Uterus (tissue), 2 donors: ENCODE measurements around the gene HSPBAP1.

Experiments
- POLR2A ChIP-seq, 2 donors: fragments of 450-650 bp; IDR thresholded peaks; one replicate each; pipeline ENCODE4 v1.6.1; 2016; ENCODE audit warnings: antibody characterized with exemption in 2 of 2, mild to moderate bottlenecking in 1 of 2, moderate library complexity in 1 of 2
- TF ChIP-seq, protein P1 (sequence below), 4 experiments: fragments of 200-600 bp in 2 of 4; fragments of 450-650 bp in 2 of 4; sonication (generic) in 2 of 4; IDR thresholded peaks; one replicate each; pipeline ENCODE4 v1.5.1; 2016 to 2019; ENCODE audit warnings: antibody characterized with exemption in 4 of 4, mild to moderate bottlenecking in 2 of 4, moderate library complexity in 1 of 4

GRCh38 chr3:122800031-122800430 lies 6.4 kb upstream of the HSPBAP1 start:
- TF ChIP-seq, protein P1, sequence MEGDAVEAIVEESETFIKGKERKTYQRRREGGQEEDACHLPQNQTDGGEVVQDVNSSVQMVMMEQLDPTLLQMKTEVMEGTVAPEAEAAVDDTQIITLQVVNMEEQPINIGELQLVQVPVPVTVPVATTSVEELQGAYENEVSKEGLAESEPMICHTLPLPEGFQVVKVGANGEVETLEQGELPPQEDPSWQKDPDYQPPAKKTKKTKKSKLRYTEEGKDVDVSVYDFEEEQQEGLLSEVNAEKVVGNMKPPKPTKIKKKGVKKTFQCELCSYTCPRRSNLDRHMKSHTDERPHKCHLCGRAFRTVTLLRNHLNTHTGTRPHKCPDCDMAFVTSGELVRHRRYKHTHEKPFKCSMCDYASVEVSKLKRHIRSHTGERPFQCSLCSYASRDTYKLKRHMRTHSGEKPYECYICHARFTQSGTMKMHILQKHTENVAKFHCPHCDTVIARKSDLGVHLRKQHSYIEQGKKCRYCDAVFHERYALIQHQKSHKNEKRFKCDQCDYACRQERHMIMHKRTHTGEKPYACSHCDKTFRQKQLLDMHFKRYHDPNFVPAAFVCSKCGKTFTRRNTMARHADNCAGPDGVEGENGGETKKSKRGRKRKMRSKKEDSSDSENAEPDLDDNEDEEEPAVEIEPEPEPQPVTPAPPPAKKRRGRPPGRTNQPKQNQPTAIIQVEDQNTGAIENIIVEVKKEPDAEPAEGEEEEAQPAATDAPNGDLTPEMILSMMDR (IDR thresholded peaks at IDR 0.05) = no peak
- no peak for TF ChIP-seq POLR2A (IDR thresholded peaks at IDR 0.05)
